NCI-H526 treated with DMSO at 0.1 percent for 48 hours (cell line): ENCODE results near the gene RHOF.

Source experiments
- DNase-seq: peaks from one replicate; lab custom pipeline; 2025; lab: John Stamatoyannopoulos, UW

Gene RHOF, protein sequence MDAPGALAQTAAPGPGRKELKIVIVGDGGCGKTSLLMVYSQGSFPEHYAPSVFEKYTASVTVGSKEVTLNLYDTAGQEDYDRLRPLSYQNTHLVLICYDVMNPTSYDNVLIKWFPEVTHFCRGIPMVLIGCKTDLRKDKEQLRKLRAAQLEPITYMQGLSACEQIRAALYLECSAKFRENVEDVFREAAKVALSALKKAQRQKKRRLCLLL

DNA sequence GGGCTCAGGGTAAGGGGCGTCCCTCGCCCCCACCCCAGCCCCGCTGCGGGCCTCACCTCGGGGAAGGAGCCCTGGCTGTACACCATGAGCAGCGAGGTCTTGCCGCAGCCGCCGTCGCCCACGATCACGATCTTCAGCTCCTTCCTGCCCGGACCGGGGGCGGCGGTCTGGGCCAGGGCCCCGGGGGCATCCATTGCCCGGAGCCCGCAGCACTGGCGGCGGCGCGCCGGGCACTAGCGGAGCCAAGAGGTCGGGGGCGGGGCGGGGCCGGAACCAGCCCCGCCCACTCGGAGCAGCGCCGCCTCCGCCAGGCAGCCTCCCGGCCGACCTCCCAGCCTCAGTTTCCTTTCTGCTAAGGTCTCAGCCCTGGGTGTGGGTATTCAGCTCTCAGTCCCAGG is at the start of gene RHOF:
RHOF (minus strand) TSS at position 249 of the 398 bp plus-strand sequence; CDS start at position 194, 55 bp downstream.
- no peak for DNase-seq

DNA sequence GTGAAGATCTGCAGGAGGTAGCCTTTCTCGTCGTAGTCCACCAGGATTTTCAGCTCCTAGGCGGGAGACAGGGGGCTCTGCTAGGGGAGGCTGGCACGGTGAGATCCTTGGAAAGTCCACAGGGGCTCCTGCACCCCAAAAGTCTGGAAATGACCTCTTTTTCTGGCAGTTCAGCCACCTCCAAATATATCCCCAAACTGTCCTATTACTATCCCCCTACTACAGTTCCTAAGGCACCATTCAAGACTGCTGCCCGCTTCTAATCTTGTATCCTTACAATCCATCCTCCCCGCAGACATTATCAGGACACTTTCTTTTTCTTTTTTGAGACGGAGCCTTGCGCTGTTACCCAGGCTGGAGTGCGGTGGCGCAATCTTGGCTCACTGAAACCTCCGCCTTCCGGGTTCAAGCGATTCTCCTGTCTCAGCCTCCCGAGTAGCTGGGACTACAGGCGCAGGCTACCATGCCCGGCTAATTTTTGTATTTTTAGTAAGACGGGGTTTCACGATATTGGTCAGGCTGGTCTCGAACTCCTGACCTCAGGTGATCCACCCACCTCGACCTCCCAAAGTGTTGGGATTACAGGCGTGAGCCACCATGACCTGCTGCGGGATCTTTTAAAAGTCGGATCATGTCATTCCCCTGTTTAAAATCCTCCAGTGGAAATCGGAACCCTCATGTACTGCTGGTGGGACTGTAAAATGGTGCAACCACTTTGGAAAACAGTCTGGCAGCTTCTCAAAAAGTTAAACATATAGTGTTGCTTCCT is 46.7 kb upstream of the RHOF start:
- DNase-seq, result no peak

DNA sequence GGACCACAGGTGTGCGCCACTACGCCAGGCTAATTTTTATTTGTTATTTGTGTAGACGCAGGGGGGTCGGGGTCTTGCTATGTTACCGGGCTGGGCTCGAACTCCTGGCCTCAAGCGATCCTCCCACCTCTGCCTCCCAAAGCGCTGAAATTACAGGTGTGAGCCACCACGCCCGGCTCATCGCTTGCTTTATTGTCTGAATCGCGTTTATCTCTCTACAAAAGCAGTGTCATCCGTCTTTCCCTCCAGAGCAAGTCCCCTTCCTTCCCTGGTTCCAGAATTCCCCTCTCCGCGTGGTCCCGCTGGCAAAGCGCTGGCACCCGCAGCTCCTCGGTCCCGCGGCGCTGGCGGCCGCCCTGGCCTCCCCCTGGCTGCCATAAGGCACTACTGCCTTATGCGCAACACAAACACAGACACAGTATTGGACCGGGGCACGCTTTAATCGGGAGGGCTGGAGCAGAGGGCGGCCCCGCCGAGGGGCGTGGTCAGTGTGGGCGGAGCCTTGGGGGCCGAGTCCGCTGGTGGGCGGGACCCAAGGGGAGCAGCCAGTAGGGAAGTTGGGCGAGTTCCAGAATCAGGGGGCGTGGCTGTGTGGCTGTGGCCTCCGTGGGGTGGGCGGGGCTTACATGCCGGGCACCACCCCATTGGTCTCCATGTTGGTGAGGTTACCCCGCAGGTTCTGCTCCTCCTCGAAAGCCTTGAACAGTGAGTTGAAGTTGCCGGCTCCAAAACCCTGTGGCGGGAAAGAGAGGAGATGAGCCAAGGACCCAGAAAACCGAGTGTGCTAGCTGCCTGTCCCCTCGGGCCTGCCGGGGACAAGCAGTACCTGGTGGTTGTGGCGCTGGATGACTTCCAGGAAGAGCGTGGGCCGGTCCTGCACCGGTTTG is 45.9 kb upstream of the RHOF start:
- DNase-seq, result peak; percentile 93

DNA sequence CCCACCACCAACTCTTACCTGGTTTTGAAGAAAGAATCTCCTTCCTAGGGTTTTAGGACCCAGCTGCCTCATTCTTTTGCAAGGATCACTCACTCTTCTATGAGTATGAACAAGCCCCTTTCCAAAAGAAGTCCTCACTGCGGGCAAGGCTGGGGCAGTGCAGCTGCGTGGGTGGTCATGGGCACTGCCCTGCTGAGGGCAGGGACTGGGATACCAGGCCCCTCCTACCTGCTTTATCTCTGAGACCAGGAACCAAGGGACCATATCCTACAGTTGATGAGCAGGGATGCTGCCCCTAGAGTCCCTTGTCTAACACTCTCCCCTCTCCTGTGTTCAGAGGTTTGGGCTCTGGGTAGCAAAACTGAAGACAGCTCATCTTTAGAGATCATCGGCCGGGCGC is 44.6 kb upstream of the RHOF start:
- DNase-seq, result no peak

DNA sequence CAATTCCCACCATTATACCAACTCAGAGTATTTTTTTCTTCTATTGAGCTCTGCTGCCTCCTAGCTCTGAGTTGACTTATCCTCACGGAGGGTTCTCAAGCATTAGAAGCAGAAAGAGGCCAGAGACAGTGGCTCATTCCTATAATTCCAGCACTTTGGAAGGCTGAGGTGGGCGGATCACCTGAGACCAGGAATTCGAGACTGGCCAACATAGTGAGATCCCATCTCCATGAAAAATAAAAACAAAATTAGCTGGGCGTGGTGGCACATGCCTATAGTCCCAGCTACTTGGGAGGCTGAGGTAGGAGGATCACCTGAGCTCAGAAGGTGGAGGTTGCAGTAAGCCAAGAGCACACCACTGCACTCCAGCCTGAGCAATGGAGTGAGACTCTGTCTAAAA is 44.2 kb upstream of the RHOF start:
- no peak for DNase-seq

DNA sequence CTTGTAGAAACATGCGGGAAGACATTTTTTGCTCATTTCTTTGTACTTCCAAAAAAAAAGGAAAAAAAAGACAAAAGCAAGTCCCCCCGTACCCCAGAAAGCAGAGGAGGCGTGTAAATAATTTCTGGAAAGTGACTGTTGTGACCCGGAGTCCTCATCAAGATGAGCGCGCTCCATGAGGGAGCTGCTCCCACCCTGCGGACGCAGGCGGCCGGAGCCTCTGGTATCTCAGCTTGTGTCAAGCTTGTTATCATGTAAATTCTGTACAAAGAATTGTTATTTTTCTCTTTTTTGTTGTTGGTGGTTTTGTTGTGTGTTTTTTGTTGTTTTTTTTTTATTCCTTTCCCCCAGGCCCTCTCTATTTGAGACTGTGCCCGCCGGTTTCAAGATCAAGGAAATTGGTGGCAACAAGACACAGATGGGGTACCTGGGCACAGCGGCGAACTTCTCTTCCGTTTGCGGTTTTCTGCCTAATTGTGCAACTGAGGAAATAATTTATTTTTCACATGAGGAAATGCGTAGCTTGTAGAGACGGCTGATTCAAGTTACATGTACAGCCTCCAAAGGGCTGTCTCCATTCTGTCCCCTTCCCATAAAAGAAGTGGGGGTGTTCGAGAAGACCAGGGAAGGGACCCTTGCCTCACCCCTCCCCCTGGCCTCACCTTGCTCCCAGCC is 38.2 kb upstream of the RHOF start:
- DNase-seq, result no peak

DNA sequence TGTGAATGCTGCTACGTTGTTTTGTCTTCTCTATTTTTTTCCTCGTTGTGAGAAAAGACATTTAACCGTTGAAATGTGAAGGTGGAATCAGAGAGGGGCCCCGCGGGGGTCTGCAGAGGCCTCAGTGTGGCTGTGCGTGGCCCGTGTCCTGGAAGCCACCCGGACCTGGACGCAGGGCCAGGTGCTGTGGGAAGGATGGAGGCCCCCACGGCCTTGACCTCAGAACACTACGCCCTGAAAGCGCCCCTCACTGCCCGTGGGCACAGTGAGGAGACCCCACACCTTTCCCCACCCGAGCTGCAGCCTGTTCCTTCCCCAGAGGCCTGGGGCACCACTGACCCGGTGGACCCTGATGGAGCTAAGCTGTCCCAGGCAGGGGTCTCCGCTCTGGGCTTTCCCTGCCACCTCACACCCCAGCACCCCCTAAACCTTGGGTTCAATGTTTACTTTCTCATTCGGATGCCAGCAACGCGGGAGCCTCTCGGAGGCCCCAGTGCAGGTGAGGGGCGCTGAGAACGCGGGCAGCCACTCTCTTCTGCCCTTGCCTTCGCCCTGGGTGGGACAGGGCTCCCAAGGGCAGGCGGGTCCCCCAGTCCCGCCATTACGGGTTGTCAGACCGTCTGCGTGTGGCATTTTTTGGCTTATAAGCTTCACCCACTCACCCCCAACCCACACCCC is 37.2 kb upstream of the RHOF start:
- no peak for DNase-seq

DNA sequence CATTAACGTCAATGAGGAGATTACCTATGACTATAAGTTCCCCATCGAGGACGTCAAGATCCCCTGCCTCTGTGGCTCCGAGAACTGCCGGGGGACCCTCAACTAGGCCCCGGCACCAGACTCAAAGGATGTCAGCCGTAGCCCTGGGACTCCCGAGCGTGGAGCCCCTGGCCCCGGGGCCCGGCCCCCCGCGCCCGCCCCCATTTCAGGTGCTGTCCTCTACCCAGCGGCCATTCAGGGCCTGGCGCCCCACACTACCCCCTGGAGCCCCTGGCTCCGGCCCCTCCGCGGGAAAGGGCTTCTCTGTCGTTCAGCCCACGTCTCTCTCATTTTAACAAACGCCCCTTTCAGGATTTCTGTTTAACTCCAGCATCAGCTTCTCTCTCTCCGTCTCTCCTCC is 36.6 kb upstream of the RHOF start:
- no peak for DNase-seq

DNA sequence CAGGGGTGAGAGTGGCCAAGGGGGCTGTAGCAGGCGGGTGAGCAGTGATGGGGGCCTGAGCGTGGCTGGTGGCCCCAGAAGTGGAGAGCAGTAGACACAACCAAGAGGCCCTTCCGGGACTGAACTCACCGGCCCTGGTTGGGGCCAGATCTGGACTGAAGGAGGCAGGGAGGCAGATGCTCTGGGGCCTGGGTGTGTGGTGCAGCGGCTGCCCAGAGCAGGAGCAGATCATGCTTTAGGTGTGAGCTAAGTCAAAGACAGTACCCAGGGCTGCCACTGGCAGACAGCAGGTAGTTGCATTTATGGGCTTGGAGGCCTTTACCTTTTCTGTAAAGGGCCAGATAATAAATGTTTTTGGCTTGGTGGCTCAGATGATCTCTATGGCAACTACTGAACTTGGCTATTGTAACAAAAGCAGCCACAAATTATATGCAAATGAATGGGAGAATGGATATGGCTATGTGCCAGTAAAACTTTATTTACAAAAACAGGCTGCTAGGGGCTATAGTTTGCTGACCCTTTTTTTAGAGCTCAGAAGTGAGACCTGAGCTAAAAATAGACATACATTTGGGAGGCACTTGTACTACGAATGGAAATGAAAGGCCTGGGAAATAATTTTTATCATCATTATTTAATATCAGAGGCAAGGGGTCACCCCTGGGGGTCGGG is 35.9 kb upstream of the RHOF start:
- peak; percentile 9 for DNase-seq

DNA sequence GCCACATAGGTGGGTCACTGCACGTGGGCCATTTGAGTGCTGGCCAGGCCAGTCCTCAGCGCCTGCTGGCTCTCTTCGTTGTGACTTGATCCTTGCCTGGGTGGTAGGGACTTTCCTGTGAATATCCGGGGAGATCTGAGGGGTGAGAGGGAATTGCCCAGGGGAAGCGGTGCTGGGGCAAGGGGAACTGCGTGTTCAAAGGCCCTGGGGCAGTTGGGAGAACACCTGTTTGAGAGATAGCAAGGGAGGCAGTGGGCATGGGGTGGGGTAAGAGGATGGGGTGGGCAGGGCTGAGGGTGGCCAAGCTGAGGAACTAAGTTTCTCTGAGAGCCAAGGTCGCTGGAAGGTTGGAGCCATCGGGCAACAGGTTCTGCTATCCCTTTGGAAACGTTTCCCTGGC is 35.3 kb upstream of the RHOF start:
- DNase-seq, result no peak

DNA sequence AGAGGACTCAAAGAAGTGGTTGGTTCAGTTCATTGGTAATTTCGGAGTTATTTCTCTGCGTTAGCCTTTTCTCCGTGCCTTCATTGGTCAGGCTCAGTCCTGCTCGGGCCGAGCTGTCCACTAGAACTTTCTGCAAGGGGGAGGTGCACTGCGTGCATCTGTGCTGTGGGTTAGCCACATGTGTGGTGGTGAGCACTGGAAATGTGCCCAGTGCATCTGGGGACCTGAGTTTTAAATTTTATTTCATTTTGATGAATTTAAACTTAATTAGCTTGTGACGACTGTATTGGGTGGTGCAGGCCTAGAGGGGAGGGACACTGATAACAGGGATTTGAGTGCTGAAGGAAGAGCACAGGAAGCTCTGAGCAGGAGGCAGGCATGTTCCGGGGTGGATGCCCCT is 34.8 kb upstream of the RHOF start:
- DNase-seq, result no peak

DNA sequence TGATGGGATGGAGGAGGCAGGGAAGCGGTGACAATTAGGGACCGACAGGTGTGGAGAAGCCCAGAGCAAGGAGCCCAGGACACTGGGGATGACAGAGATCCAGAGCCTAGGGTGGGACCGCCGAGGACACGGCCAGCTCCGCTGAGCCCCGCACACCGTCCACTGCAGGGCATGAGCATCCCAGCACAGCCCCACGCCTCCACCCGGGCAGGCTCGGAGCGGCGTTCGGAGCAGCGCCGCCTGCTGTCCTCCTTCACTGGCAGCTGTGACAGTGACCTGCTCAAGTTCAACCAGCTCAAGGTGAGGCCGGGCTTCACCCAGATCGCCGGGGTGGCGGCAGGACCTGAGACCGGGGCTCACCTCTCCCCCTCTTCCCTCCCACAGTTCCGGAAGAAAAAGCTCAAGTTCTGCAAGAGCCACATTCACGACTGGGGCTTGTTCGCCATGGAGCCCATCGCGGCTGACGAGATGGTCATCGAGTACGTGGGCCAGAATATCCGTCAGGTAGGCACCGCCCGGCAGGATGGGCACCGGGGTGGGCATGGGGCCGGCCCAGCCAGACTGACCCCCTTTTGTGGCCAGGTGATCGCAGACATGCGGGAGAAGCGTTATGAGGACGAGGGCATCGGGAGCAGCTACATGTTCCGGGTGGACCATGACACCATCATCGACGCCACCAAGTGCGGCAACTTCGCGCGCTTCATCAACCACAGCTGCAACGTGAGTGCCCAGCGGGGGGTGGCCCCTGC is 34.0 kb upstream of the RHOF start:
- DNase-seq, result no peak

DNA sequence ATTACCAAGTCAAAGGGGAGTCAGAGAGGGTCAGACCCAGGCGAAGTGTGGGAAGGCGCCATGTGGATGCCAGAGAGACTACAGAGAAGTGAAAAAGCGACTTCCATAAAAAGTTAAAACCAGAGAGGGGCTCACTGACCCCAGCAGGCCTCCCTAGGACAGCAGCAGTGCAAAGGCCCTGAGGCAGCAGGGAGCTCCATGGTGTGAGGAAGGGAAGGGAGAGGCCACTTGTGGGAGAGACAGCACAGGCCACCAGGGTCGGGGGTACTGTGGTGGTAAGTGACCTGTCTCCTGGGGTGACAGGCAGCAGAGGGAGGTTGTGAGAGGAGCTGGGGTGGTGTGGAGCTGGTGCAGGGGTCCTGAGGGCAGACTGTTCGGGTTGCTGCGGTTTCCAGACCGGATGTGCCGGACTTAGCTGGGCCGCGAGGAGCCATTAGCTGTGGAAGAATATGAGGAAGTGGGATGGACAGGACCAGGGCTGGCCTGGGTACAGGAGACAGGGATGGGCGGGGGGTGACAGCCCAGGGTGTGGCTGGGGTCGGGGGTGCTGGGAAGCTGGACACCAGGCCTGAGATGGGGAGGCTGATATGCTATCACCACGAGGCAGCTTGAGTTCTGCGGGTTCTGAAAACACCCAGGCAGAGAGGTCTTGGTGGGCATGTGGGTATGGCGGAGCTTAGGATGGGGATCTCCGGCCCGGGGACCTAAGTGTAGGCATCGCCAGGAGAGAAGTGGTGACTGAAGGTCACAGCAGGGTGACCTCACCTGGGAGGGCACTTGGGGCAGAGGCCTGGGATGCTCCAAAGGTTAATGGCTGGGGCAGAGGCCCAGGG is 33.0 kb upstream of the RHOF start:
- no peak for DNase-seq

DNA sequence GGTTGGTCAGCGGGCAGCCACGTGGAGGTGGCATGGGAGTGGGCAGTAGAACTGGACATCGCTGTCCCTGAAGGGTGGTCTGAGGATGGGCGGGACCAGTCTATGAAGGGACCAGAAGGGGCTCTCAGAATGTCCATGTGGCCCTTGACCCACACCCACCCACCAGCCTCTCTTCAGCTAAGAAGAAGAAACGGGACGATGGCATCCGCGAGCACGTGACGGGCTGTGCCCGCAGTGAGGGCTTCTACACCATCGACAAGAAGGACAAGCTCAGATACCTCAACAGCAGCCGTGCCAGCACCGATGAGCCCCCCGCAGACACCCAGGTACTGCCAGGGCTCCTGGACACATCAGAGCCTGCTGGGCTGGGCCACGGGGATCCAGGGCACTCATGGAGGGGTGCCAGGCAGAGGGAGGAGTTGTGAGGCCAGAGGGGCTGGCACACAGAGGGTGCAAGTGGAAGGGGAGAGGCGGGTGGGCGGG is 31.6 kb upstream of the RHOF start:
- no peak for DNase-seq

DNA sequence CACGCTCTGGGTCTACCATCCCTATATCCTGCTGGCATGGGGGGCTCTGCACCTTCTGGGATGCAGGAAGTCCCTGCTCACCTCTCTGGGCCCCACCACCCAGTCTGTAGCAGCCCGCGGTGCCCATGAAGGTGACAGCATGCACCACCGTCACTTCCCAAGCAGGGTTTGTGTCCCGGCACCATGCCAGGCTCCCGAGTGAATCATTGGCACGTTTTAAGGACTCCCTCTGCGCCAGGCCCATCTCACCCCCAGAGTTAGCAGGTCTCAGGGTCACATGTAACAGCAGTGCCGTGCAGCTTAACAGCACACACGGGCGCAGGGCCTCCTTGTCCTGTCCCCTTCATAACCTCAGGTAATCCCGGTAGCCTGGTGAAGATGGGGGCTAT is 30.2 kb upstream of the RHOF start:
- DNase-seq, result no peak

DNA sequence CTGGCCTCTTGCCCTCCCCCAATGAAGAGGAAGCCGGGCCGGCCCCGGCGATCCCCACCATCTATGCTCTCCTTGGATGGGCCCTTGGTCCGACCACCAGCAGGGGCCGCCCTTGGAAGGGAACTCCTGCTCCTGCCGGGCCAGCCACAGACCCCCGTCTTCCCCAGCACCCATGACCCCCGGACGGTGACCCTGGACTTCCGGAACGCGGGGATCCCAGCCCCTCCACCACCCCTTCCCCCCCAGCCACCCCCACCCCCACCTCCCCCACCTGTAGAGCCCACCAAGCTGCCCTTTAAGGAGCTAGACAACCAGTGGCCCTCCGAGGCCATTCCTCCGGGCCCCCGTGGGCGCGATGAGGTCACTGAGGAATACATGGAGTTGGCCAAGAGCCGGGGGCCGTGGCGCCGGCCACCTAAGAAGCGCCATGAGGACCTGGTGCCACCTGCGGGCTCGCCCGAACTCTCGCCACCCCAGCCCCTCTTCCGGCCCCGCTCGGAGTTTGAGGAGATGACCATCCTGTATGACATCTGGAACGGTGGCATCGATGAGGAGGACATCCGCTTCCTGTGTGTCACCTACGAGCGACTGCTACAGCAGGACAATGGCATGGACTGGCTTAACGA is 29.7 kb upstream of the RHOF start:
- DNase-seq, result no peak

DNA sequence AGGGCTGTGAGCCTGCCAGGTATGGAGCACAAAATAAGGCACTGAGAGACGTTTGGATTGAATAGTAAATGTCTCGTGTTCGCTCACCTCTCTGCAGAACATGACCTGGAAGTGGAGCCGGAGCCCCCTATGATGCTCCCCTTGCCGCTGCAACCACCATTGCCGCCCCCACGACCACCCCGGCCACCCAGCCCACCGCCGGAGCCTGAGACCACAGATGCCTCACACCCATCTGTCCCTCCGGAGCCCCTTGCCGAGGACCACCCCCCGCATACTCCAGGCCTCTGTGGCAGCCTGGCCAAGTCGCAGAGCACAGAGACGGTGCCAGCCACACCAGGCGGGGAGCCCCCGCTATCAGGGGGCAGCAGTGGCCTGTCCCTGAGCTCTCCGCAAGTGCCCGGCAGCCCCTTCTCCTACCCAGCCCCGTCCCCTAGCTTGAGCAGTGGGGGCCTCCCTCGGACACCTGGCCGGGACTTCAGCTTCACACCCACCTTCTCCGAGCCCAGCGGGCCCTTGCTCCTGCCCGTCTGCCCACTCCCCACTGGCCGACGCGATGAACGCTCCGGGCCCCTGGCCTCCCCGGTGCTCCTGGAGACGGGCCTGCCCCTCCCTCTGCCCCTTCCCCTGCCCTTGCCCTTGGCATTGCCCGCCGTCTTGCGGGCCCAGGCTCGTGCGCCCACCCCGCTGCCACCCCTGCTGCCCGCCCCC is 29.1 kb upstream of the RHOF start:
- no peak for DNase-seq

DNA sequence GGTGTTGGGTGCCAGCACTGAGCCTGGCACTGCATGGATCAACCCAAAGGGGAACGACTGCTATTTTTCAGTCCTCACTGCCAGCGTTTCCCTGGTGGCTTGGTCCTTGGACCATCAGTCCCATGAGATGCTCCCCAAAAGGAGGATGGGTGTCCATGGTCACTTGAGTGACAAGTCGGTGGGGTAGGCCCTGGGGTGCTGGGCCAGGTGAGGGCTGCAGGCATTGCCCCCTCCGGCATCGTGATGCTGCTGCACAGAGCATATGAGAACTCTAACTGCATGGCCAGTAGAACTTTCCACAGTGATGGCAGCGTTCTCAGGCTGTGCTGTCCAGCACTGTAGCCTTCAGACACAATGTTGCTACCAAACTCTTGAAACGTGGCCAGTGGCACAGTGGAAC is 26.6 kb upstream of the RHOF start:
- DNase-seq, result no peak
